ENCODE data around the gene TRIM54. TPM values are rescaled to one million over a fixed set of nuclear protein-coding genes. Genes with fewer than 3 reads are reported as not detected.
A peak's percentile ranks its signal among the peaks of the same experiment; 100 is the strongest.

TRIM54 gene
- total and polyA plus RNA-seq, 2 experiments from 2014 or later, result not detected

DNA sequence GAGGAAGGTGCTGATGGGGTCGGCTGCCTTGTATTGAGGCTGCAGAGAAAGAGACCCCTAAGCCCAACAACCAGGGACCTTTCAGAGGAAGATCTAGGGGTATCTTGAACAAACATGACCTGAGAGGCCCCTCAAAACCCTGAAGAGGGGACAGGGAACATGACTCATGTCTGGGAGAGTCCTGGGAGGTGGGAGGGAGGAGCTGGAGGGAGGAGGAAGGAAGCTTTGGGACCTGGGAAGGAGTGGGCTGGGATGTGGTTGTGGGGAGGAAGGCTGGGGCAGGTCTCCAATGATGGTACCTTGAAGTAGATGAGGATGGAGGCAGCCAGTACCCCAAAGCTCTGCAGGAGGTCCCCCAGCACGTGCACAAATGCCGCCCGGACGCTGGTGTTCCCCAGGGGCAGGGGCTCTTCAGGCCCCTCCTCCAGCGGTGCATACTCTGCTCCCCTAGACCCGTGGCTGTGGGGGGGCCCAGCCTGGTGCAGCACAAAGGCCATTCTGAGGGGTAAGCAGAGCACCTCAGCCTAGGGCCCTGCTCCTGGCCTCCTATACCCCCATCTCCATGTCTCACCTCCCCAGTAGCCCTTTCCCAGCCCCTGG, 25.3 kb upstream of the TRIM54 start:
- Histone ChIP-seq H3K27me3 (peaks cover 57% of the 10 kb centered on the region), H2AFZ (no peak overlapping the region), H3K27ac (no peak overlapping the region), H3K36me3 (replicated peaks; ENCODE audit: insufficient read depth, low read depth) (no peaks in the 10 kb centered on the region), H3K9me2 (replicated peaks; ENCODE audit: insufficient read depth) (no peaks in the 10 kb centered on the region), H3K4me1 (ENCODE audit: insufficient read depth) (peaks cover 2% of the 10 kb centered on the region), H3K4me3 (no peak overlapping the region), H3K9me3 (ENCODE audit: low read depth) (no peaks in the 10 kb centered on the region), H3K79me2 (no peaks in the 10 kb centered on the region), H4K20me1 (ENCODE audit: insufficient read depth, poor library complexity, severe bottlenecking) (no peaks in the 10 kb centered on the region), H3K4me2 (no peak overlapping the region)
- DNase-seq (ENCODE audit: low spot score), result no peak
- TF ChIP-seq EZH2phosphoT487 (IDR thresholded peaks at IDR 0.05; ENCODE audit: low read depth, severe bottlenecking, unreplicated experiment), result no peak
- 86% methylated on average over 7 of the region's 7 CpGs for WGBS (ENCODE audit: low lambda C conversion rate, missing lambda C conversion rate)

GRCh38 chr2:27258051-27258450, 24.2 kb upstream of the TRIM54 start:
- 91% methylated on average over 8 of the region's 8 CpGs for WGBS (ENCODE audit: low lambda C conversion rate, missing lambda C conversion rate)

DNA sequence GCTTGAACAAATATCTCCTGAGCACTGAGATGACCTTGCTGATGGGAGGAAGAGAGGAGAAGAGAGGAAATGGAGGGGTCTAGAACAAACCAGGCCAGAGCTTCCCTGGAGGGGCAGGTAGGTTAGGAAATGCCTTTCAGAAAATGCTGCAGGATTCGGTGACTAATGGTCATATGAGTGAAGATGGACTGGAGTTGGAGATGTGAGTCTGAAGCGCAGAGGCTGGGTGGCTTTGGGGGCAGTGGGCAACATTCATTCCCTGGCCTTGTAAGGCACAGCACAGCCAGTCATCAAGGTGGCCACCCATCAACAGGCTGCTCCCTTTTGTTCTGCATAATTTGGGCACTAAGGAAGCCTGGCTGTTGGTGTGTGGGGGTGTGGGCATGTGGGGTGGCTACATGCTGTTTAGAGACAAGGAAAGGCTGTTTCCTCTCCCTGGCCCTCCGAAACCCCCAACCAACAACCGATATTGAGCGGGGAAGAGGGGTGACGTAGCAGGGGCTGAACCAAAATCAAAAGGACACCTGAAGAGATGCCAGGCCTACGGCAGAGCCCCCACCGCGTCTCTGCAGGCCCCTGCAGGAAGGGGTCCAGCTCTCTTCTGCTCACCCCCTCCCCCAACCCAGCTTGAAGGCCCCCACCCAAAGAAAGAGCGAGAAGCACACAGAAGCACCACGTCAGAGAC, 20.8 kb upstream of the TRIM54 start:
- TF ChIP-seq EZH2phosphoT487 (IDR thresholded peaks at IDR 0.05; ENCODE audit: low read depth, severe bottlenecking, unreplicated experiment) (no peak), EZH2 (IDR thresholded peaks at IDR 0.05; ENCODE audit: borderline replicate concordance) (no peak)
- TF ChIP-seq, protein P1, sequence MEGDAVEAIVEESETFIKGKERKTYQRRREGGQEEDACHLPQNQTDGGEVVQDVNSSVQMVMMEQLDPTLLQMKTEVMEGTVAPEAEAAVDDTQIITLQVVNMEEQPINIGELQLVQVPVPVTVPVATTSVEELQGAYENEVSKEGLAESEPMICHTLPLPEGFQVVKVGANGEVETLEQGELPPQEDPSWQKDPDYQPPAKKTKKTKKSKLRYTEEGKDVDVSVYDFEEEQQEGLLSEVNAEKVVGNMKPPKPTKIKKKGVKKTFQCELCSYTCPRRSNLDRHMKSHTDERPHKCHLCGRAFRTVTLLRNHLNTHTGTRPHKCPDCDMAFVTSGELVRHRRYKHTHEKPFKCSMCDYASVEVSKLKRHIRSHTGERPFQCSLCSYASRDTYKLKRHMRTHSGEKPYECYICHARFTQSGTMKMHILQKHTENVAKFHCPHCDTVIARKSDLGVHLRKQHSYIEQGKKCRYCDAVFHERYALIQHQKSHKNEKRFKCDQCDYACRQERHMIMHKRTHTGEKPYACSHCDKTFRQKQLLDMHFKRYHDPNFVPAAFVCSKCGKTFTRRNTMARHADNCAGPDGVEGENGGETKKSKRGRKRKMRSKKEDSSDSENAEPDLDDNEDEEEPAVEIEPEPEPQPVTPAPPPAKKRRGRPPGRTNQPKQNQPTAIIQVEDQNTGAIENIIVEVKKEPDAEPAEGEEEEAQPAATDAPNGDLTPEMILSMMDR (IDR thresholded peaks at IDR 0.05; ENCODE audit: poor library complexity), result no peak
- Histone ChIP-seq H3K27ac (no peak overlapping the region), H3K4me1 (ENCODE audit: insufficient read depth) (peaks cover 31% of the 10 kb centered on the region), H4K20me1 (ENCODE audit: insufficient read depth, poor library complexity, severe bottlenecking) (no peaks in the 10 kb centered on the region), H3K9me3 (ENCODE audit: low read depth) (no peaks in the 10 kb centered on the region), H3K79me2 (no peaks in the 10 kb centered on the region), H3K4me2 (peak overlapping the region; percentile 99), H3K36me3 (replicated peaks; ENCODE audit: insufficient read depth, low read depth) (no peaks in the 10 kb centered on the region), H3K9me2 (replicated peaks; ENCODE audit: insufficient read depth) (no peaks in the 10 kb centered on the region), H3K4me3 (no peak overlapping the region), H2AFZ (no peak overlapping the region), H3K27me3 (peaks cover 83% of the 10 kb centered on the region)
- no peak for DNase-seq (ENCODE audit: low spot score)
- 46% methylated on average over 11 of the region's 11 CpGs for WGBS (ENCODE audit: low lambda C conversion rate, missing lambda C conversion rate)

More at GRCh38 chr2:27258051-27258450, 24.2 kb upstream of the TRIM54 start:
- Histone ChIP-seq H3K79me2 (no peaks in the 10 kb centered on the region), H4K20me1 (ENCODE audit: insufficient read depth, poor library complexity, severe bottlenecking) (no peaks in the 10 kb centered on the region), H3K27ac (no peak overlapping the region), H3K27me3 (peaks cover 68% of the 10 kb centered on the region), H3K9me3 (ENCODE audit: low read depth) (no peaks in the 10 kb centered on the region), H3K36me3 (replicated peaks; ENCODE audit: insufficient read depth, low read depth) (no peaks in the 10 kb centered on the region), H3K4me3 (no peak overlapping the region), H2AFZ (no peak overlapping the region), H3K9me2 (replicated peaks; ENCODE audit: insufficient read depth) (no peaks in the 10 kb centered on the region), H3K4me1 (ENCODE audit: insufficient read depth) (peaks cover 11% of the 10 kb centered on the region), H3K4me2 (no peak overlapping the region)
- TF ChIP-seq, protein P1 (IDR thresholded peaks at IDR 0.05; ENCODE audit: poor library complexity), result no peak
- TF ChIP-seq EZH2phosphoT487 (IDR thresholded peaks at IDR 0.05; ENCODE audit: low read depth, severe bottlenecking, unreplicated experiment), result no peak
- no peak for DNase-seq (ENCODE audit: low spot score)

- no peaks in the 10 kb centered on the region for H3K79me2 ChIP-seq
- H3K27ac ChIP-seq, result no peak overlapping the region
- no peaks in the 10 kb centered on the region for H3K9me2 ChIP-seq (replicated peaks; ENCODE audit: insufficient read depth)
- H3K27me3 ChIP-seq, result peaks cover 82% of the 10 kb centered on the region
- TF ChIP-seq, protein P1 (IDR thresholded peaks at IDR 0.05; ENCODE audit: poor library complexity), result no peak
- TF ChIP-seq EZH2phosphoT487 (IDR thresholded peaks at IDR 0.05; ENCODE audit: low read depth, severe bottlenecking, unreplicated experiment), result peak; percentile 16
- peak; percentile 91 for TF ChIP-seq EZH2 (IDR thresholded peaks at IDR 0.05; ENCODE audit: borderline replicate concordance)
- no peaks in the 10 kb centered on the region for H3K9me3 ChIP-seq (ENCODE audit: low read depth)
- H3K36me3 ChIP-seq (replicated peaks; ENCODE audit: insufficient read depth, low read depth), result no peaks in the 10 kb centered on the region
- DNase-seq (ENCODE audit: low spot score), result no peak
- peak overlapping the region; percentile 99 for H3K4me2 ChIP-seq
- peaks cover 31% of the 10 kb centered on the region for H3K4me1 ChIP-seq (ENCODE audit: insufficient read depth)
- WGBS (ENCODE audit: low lambda C conversion rate, missing lambda C conversion rate), result 13% methylated on average over 6 of the region's 40 CpGs
- peak overlapping the region; percentile 47 for H2AFZ ChIP-seq
- H3K4me3 ChIP-seq, result no peak overlapping the region
- H4K20me1 ChIP-seq (ENCODE audit: insufficient read depth, poor library complexity, severe bottlenecking), result no peaks in the 10 kb centered on the region
These were observed 20.3 kb upstream of the TRIM54 start for GRCh38 chr2:27261926-27262298.
